HL-60/S4 (cell line): ENCODE results near the gene POM121.
"Not testable (repeated sequence)": the region's sequence is repeated elsewhere in the genome, so short reads cannot be mapped to it uniquely, and the experiment has no call there.

Source experiments
- in situ Hi-C: fragments of 300-500 bp; cut with MboI; formaldehyde crosslinking; loops from 2 replicates; pipeline ENCODE4 v1.14.3; 2022; ENCODE audit warnings: low sequenced_read_pairs

POM121 gene

GRCh38 chr7:72995484-72995883 is 70.6 kb downstream of the POM121 start:
- in situ Hi-C loops: not testable (repeated sequence)

- in situ Hi-C loops: not testable (repeated sequence)
Observed at GRCh38 chr7:72997447-72997846, 72.6 kb downstream of the POM121 start.

GRCh38 chr7:72997887-72998468 is 73.1 kb downstream of the POM121 start:
- in situ Hi-C loops: not testable (repeated sequence)
